ENCODE measurements around the gene RPL36A. TPM values are rescaled to one million over a fixed set of nuclear protein-coding genes. Genes with fewer than 3 reads are reported as not detected.

RPL36A gene
- total and polyA plus RNA-seq, 4 donors: 123 to 519 (median 379) TPM

DNA sequence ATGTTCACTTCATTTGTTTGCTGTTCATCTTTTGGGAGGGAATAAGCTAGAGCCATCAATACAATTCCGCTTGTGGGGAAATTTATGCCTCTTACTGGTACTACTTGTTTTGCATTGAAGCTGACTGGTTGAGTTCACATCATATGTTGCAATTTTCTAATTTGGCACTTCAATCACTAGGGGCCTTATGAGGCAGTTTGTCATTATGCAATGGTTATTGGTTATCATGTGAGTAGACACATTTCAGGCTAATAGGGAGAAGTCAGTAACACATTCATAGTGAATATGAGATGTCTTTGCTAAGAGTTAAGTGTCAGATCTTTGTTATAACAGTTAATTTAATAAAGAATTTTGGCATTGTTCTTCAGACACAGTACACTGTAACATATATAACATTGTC is 5.0 kb downstream of the RPL36A start:
- H3K27me3 ChIP-seq (ENCODE audit: control insufficient read depth in 4 of 4, insufficient read depth in 4 of 4, low read length in 3 of 4): no peaks in the 10 kb centered on the region
- no peaks in the 10 kb centered on the region for H3K9me3 ChIP-seq (ENCODE audit: control insufficient read depth in 4 of 4, low read length in 3 of 4)
- TF ChIP-seq GABPA (IDR thresholded peaks at IDR 0.05 in 1 of 2, conservative IDR thresholded peaks at IDR 0.05 in 1 of 2): no peak
- TF ChIP-seq RAD21 (IDR thresholded peaks at IDR 0.05): no peak
- TF ChIP-seq, protein P1, sequence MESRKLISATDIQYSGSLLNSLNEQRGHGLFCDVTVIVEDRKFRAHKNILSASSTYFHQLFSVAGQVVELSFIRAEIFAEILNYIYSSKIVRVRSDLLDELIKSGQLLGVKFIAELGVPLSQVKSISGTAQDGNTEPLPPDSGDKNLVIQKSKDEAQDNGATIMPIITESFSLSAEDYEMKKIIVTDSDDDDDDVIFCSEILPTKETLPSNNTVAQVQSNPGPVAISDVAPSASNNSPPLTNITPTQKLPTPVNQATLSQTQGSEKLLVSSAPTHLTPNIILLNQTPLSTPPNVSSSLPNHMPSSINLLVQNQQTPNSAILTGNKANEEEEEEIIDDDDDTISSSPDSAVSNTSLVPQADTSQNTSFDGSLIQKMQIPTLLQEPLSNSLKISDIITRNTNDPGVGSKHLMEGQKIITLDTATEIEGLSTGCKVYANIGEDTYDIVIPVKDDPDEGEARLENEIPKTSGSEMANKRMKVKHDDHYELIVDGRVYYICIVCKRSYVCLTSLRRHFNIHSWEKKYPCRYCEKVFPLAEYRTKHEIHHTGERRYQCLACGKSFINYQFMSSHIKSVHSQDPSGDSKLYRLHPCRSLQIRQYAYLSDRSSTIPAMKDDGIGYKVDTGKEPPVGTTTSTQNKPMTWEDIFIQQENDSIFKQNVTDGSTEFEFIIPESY (IDR thresholded peaks at IDR 0.05): no peak
- DNase-seq (ENCODE audit: low spot score): no peak
- H3K9ac ChIP-seq (ENCODE audit: low read depth in 1 of 2, low read length in 2 of 2): no peak overlapping the region
- no peak overlapping the region for H3K4me3 ChIP-seq (ENCODE audit: low read depth in 1 of 3, low read length in 3 of 3)
- no peak overlapping the region for H3K27ac ChIP-seq (ENCODE audit: low read depth in 1 of 2, low read length in 2 of 2)
- WGBS: 93% methylated on average over 1 of the region's 1 CpG
- peaks cover 0 to 5% (median 2%) of the 10 kb centered on the region in 4 donors for H3K4me1 ChIP-seq (ENCODE audit: control insufficient read depth in 4 of 4, insufficient read depth in 4 of 4, low read length in 3 of 4)
- H3K36me3 ChIP-seq (ENCODE audit: control insufficient read depth in 4 of 4, insufficient read depth in 3 of 4, low read depth in 1 of 4, low read length in 3 of 4): peaks cover 0 to 6% (median 4%) of the 10 kb centered on the region in 4 donors

DNA sequence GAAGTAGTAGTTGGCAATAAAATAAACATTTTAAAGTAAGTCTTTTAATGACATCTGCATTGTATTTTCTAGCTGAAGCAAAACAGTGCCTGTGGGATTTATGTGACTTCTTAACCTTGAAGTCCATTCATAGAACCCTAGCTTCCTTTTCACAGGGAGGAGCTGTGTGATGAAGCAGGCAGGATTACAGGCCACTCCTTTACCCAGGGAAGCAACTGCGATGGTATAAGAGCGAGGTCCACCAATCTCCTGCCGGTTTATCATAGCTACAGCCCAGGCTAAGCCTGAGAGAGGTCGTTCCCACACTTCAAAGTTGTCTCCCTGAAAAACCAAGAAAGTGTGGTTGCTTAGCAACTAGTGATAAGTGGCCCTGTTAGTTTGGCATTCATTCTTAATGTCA is 7.0 kb downstream of the RPL36A start:
- H3K36me3 ChIP-seq (ENCODE audit: control insufficient read depth in 4 of 4, insufficient read depth in 3 of 4, low read depth in 1 of 4, low read length in 3 of 4): peaks cover 0 to 4% (median 2%) of the 10 kb centered on the region in 4 donors
- no peak for TF ChIP-seq RAD21 (IDR thresholded peaks at IDR 0.05)
- TF ChIP-seq, protein P2, sequence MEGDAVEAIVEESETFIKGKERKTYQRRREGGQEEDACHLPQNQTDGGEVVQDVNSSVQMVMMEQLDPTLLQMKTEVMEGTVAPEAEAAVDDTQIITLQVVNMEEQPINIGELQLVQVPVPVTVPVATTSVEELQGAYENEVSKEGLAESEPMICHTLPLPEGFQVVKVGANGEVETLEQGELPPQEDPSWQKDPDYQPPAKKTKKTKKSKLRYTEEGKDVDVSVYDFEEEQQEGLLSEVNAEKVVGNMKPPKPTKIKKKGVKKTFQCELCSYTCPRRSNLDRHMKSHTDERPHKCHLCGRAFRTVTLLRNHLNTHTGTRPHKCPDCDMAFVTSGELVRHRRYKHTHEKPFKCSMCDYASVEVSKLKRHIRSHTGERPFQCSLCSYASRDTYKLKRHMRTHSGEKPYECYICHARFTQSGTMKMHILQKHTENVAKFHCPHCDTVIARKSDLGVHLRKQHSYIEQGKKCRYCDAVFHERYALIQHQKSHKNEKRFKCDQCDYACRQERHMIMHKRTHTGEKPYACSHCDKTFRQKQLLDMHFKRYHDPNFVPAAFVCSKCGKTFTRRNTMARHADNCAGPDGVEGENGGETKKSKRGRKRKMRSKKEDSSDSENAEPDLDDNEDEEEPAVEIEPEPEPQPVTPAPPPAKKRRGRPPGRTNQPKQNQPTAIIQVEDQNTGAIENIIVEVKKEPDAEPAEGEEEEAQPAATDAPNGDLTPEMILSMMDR (IDR thresholded peaks at IDR 0.05; ENCODE audit: low read depth, low read length, missing input control): no peak
- no peak for TF ChIP-seq JUND (IDR thresholded peaks at IDR 0.05)
- no peak for TF ChIP-seq RXRA (IDR thresholded peaks at IDR 0.05)
- TF ChIP-seq FOXA1 (IDR thresholded peaks at IDR 0.05): no peak
- TF ChIP-seq, protein P3, sequence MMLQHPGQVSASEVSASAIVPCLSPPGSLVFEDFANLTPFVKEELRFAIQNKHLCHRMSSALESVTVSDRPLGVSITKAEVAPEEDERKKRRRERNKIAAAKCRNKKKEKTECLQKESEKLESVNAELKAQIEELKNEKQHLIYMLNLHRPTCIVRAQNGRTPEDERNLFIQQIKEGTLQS (IDR thresholded peaks at IDR 0.05): no peak
- no peak for TF ChIP-seq SP1 (IDR thresholded peaks at IDR 0.05)
- TF ChIP-seq, protein P1 (IDR thresholded peaks at IDR 0.05): no peak
- no peak for TF ChIP-seq GABPA (IDR thresholded peaks at IDR 0.05 in 1 of 2, conservative IDR thresholded peaks at IDR 0.05 in 1 of 2)
- no peak for TF ChIP-seq FOXA2 (IDR thresholded peaks at IDR 0.05)
- no peak for TF ChIP-seq NR2F2 (IDR thresholded peaks at IDR 0.05)
- no peak for TF ChIP-seq TAF1 (conservative IDR thresholded peaks at IDR 0.05)
- no peak for TF ChIP-seq HNF4G (IDR thresholded peaks at IDR 0.05)
- TF ChIP-seq, protein P4, sequence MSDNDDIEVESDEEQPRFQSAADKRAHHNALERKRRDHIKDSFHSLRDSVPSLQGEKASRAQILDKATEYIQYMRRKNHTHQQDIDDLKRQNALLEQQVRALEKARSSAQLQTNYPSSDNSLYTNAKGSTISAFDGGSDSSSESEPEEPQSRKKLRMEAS (IDR thresholded peaks at IDR 0.05): no peak

More for the DNA sequence above, 7.0 kb downstream of the RPL36A start:
- Histone ChIP-seq H3K9me3 (ENCODE audit: control insufficient read depth in 4 of 4, low read length in 3 of 4) (no peaks in the 10 kb centered on the region), H3K27ac (ENCODE audit: low read depth in 1 of 2, low read length in 2 of 2) (no peak overlapping the region), H3K4me1 (ENCODE audit: control insufficient read depth in 4 of 4, insufficient read depth in 4 of 4, low read length in 3 of 4) (no peaks in the 10 kb centered on the region), H3K9ac (ENCODE audit: low read depth in 1 of 2, low read length in 2 of 2) (no peak overlapping the region), H3K4me3 (ENCODE audit: low read depth in 1 of 3, low read length in 3 of 3) (no peak overlapping the region), H3K27me3 (ENCODE audit: control insufficient read depth in 4 of 4, insufficient read depth in 4 of 4, low read length in 3 of 4) (no peaks in the 10 kb centered on the region)
- DNase-seq (ENCODE audit: low spot score): no peak
- 67% methylated on average over 4 of the region's 4 CpGs for WGBS

Measured in liver (tissue), 9 donors.